ENCODE results near the gene CRAMP1.

Gene CRAMP1

DNA sequence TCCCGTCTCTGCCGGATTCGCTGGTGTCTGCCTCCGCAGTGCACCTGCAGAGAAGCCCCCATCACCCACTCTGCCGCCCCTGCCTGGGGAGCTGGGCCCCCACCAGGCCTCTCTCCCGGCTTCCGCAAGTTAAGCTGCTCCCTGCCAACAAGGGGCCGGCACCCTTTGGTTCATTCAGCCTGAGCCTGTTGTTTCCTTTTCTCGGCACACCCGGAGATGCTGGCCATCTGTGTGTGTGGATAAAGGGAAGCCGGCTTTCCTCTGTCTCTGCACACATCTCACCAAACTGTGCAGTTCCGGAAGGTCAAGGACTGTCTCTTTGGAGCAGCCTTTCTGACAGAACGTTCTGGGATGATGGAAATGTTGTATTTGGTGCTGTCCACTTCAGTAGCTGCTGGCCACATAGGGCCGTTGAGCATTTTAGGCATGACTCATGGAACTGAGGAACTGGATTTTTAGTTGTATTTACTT is 100.7 kb downstream of the CRAMP1 start:
- Histone ChIP-seq H3K9me3 (ENCODE audit: control insufficient read depth, insufficient read depth, low read depth, low read length) (no peaks in the 10 kb centered on the region), H3K27ac (ENCODE audit: extremely low read depth, low read depth, low read length) (no peak overlapping the region), H3K4me1 (ENCODE audit: control insufficient read depth, insufficient read depth, low read length) (peaks cover 16% of the 10 kb centered on the region), H3K4me3 (ENCODE audit: low read depth, low read length) (no peak overlapping the region), H3K36me3 (ENCODE audit: control insufficient read depth in 2 of 2, insufficient read depth in 1 of 2, low read length in 2 of 2) (peaks cover 0 to 13% of the 10 kb centered on the region in 2 experiments; a peak in 2 of 3 replicates)
- POLR2A ChIA-PET, result no interaction called here
- TF ChIP-seq ZIC2 (tag by site-specific recombination; IDR thresholded peaks at IDR 0.05) (peak; percentile 59; the same call in 1 of the 2 replicates), ZNF777 (tag by site-specific recombination; IDR thresholded peaks at IDR 0.05; ENCODE audit: borderline replicate concordance) (no peak), ZBTB1 (tag by site-specific recombination; IDR thresholded peaks at IDR 0.05) (no peak)
- TF ChIP-seq, protein P1, sequence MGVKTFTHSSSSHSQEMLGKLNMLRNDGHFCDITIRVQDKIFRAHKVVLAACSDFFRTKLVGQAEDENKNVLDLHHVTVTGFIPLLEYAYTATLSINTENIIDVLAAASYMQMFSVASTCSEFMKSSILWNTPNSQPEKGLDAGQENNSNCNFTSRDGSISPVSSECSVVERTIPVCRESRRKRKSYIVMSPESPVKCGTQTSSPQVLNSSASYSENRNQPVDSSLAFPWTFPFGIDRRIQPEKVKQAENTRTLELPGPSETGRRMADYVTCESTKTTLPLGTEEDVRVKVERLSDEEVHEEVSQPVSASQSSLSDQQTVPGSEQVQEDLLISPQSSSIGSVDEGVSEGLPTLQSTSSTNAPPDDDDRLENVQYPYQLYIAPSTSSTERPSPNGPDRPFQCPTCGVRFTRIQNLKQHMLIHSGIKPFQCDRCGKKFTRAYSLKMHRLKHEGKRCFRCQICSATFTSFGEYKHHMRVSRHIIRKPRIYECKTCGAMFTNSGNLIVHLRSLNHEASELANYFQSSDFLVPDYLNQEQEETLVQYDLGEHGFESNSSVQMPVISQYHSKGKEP (tag by site-specific recombination; IDR thresholded peaks at IDR 0.05), result no peak
- CTCF ChIA-PET, result interaction anchor here (0.6 to 1.8 kb wide), 2 partner anchors 11 to 64 kb away, joined by 3 to 5 read pairs; no protein-coding TSS in a partner anchor

DNA sequence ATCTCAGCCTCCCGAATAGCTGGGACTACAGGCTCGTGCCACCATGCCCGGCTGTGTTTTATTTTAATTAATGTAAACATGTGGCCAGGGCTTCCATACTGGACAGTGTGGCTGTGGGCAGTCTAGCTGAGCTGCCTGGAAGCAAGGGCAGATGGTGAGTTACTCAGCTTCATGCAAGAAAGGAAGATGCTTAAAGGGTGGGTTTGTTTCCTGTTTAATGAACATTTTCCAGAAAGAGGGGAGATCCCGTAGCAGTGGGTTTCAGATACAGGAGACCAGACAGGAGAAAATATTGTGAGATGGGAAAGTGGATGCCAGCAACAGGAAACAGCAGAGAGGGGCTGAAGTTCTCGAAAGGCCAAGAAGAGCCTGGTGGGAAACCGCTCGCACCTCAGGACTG is 101.2 kb downstream of the CRAMP1 start:
- ChIA-PET POLR2A (no interaction called here), CTCF (interaction anchor here (0.6 to 1.8 kb wide), 2 partner anchors 10 to 65 kb away, joined by 3 to 5 read pairs; no protein-coding TSS in a partner anchor)
- no peak for TF ChIP-seq ZNF24 (tag by site-specific recombination; IDR thresholded peaks at IDR 0.05)
- TF ChIP-seq, protein P2, sequence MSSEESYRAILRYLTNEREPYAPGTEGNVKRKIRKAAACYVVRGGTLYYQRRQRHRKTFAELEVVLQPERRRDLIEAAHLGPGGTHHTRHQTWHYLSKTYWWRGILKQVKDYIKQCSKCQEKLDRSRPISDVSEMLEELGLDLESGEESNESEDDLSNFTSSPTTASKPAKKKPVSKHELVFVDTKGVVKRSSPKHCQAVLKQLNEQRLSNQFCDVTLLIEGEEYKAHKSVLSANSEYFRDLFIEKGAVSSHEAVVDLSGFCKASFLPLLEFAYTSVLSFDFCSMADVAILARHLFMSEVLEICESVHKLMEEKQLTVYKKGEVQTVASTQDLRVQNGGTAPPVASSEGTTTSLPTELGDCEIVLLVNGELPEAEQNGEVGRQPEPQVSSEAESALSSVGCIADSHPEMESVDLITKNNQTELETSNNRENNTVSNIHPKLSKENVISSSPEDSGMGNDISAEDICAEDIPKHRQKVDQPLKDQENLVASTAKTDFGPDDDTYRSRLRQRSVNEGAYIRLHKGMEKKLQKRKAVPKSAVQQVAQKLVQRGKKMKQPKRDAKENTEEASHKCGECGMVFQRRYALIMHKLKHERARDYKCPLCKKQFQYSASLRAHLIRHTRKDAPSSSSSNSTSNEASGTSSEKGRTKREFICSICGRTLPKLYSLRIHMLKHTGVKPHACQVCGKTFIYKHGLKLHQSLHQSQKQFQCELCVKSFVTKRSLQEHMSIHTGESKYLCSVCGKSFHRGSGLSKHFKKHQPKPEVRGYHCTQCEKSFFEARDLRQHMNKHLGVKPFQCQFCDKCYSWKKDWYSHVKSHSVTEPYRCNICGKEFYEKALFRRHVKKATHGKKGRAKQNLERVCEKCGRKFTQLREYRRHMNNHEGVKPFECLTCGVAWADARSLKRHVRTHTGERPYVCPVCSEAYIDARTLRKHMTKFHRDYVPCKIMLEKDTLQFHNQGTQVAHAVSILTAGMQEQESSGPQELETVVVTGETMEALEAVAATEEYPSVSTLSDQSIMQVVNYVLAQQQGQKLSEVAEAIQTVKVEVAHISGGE (tag by site-specific recombination; conservative IDR thresholded peaks at IDR 0.05; ENCODE audit: low read depth), result no peak
- TF ChIP-seq ZNF76 (tag by site-specific recombination; IDR thresholded peaks at IDR 0.05; ENCODE audit: borderline replicate concordance, low read depth), result no peak
- TF ChIP-seq ZNF571 (tag by site-specific recombination; IDR thresholded peaks at IDR 0.05), result no peak
- no peak for TF ChIP-seq ZNF121 (tag by site-specific recombination; IDR thresholded peaks at IDR 0.05)
- TF ChIP-seq, protein P3, sequence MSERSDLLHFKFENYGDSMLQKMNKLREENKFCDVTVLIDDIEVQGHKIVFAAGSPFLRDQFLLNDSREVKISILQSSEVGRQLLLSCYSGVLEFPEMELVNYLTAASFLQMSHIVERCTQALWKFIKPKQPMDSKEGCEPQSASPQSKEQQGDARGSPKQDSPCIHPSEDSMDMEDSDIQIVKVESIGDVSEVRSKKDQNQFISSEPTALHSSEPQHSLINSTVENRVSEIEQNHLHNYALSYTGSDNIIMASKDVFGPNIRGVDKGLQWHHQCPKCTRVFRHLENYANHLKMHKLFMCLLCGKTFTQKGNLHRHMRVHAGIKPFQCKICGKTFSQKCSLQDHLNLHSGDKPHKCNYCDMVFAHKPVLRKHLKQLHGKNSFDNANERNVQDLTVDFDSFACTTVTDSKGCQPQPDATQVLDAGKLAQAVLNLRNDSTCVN (tag by site-specific recombination; optimal IDR thresholded peaks at IDR 0.05), result no peak
- TF ChIP-seq, protein P4, sequence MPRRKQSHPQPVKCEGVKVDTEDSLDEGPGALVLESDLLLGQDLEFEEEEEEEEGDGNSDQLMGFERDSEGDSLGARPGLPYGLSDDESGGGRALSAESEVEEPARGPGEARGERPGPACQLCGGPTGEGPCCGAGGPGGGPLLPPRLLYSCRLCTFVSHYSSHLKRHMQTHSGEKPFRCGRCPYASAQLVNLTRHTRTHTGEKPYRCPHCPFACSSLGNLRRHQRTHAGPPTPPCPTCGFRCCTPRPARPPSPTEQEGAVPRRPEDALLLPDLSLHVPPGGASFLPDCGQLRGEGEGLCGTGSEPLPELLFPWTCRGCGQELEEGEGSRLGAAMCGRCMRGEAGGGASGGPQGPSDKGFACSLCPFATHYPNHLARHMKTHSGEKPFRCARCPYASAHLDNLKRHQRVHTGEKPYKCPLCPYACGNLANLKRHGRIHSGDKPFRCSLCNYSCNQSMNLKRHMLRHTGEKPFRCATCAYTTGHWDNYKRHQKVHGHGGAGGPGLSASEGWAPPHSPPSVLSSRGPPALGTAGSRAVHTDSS (tag by site-specific recombination; IDR thresholded peaks at IDR 0.05), result no peak
- TF ChIP-seq, protein P5, sequence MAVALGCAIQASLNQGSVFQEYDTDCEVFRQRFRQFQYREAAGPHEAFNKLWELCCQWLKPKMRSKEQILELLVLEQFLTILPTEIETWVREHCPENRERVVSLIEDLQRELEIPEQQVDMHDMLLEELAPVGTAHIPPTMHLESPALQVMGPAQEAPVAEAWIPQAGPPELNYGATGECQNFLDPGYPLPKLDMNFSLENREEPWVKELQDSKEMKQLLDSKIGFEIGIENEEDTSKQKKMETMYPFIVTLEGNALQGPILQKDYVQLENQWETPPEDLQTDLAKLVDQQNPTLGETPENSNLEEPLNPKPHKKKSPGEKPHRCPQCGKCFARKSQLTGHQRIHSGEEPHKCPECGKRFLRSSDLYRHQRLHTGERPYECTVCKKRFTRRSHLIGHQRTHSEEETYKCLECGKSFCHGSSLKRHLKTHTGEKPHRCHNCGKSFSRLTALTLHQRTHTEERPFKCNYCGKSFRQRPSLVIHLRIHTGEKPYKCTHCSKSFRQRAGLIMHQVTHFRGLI (tag by site-specific recombination; IDR thresholded peaks at IDR 0.05), result no peak
- TF ChIP-seq REPIN1 (tag by site-specific recombination; IDR thresholded peaks at IDR 0.05; ENCODE audit: low read depth), result no peak
- TF ChIP-seq MZF1 (tag by site-specific recombination; IDR thresholded peaks at IDR 0.05; ENCODE audit: borderline replicate concordance), result no peak
- no peak for TF ChIP-seq HOXD13 (CRISPR knock-in tag; IDR thresholded peaks at IDR 0.05; ENCODE audit: borderline replicate concordance)
- TF ChIP-seq, protein P6, sequence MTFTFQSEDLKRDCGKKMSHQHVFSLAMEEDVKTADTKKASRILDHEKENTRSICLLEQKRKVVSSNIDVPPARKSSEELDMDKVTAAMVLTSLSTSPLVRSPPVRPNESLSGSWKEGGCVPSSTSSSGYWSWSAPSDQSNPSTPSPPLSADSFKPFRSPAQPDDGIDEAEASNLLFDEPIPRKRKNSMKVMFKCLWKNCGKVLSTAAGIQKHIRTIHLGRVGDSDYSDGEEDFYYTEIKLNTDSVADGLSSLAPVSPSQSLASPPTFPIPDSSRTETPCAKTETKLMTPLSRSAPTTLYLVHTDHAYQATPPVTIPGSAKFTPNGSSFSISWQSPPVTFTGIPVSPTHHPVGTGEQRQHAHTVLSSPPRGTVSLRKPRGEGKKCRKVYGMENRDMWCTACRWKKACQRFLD (tag by site-specific recombination; IDR thresholded peaks at IDR 0.05), result no peak
- no peak for TF ChIP-seq ZNF416 (tag by site-specific recombination; IDR thresholded peaks at IDR 0.05)
- TF ChIP-seq ZNF837 (tag by site-specific recombination; IDR thresholded peaks at IDR 0.05), result no peak
- TF ChIP-seq ZNF423 (tag by site-specific recombination; IDR thresholded peaks at IDR 0.05), result no peak
- TF ChIP-seq SP2 (tag by site-specific recombination; IDR thresholded peaks at IDR 0.05), result no peak
- TF ChIP-seq, protein P7, sequence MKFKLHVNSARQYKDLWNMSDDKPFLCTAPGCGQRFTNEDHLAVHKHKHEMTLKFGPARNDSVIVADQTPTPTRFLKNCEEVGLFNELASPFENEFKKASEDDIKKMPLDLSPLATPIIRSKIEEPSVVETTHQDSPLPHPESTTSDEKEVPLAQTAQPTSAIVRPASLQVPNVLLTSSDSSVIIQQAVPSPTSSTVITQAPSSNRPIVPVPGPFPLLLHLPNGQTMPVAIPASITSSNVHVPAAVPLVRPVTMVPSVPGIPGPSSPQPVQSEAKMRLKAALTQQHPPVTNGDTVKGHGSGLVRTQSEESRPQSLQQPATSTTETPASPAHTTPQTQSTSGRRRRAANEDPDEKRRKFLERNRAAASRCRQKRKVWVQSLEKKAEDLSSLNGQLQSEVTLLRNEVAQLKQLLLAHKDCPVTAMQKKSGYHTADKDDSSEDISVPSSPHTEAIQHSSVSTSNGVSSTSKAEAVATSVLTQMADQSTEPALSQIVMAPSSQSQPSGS (tag by site-specific recombination; IDR thresholded peaks at IDR 0.05; ENCODE audit: low read depth), result no peak
- TF ChIP-seq HOXC10 (CRISPR knock-in tag; IDR thresholded peaks at IDR 0.05), result no peak
- no peak for TF ChIP-seq ZFP41 (tag by site-specific recombination; IDR thresholded peaks at IDR 0.05; ENCODE audit: borderline replicate concordance)
- no peak overlapping the region for H3K4me3 ChIP-seq (ENCODE audit: low read depth, low read length)
- H3K9me3 ChIP-seq (ENCODE audit: control insufficient read depth, insufficient read depth, low read depth, low read length), result no peaks in the 10 kb centered on the region
- H3K27ac ChIP-seq (ENCODE audit: extremely low read depth, low read depth, low read length), result no peak overlapping the region
- peaks cover 0 to 8% of the 10 kb centered on the region in 2 experiments; a peak in 2 of 3 replicates for H3K36me3 ChIP-seq (ENCODE audit: control insufficient read depth in 2 of 2, insufficient read depth in 1 of 2, low read length in 2 of 2)
- peaks cover 12% of the 10 kb centered on the region for H3K4me1 ChIP-seq (ENCODE audit: control insufficient read depth, insufficient read depth, low read length)
